Embryonic facial prominence (tissue), 1 donor: ENCODE data around the gene KIF26A.

ENCODE experiments used
- DNase-seq: peaks from one replicate; pipeline ENCODE4 v3.0.0-alpha.2; 2016; ENCODE audit errors: extremely low spot score

The KIF26A gene

GRCh38 chr14:104101086-104101621 lies 37.2 kb upstream of the KIF26A start:
- no peak for DNase-seq

- no peak for DNase-seq
Measured at GRCh38 chr14:104101651-104102281, 36.6 kb upstream of the KIF26A start.

GRCh38 chr14:104102282-104102914 lies 36.0 kb upstream of the KIF26A start:
- DNase-seq: no peak

- no peak for DNase-seq
Measured at GRCh38 chr14:104103061-104103445, 35.3 kb upstream of the KIF26A start.

- DNase-seq: no peak
Measured at GRCh38 chr14:104103446-104104075, 34.8 kb upstream of the KIF26A start.

- DNase-seq: no peak
Measured at GRCh38 chr14:104104076-104104901, 34.1 kb upstream of the KIF26A start.

- DNase-seq: no peak
Measured at GRCh38 chr14:104105071-104105821, 33.1 kb upstream of the KIF26A start.

- no peak for DNase-seq
Measured at GRCh38 chr14:104105822-104106470, 32.4 kb upstream of the KIF26A start.

GRCh38 chr14:104106471-104106991 lies 31.9 kb upstream of the KIF26A start:
- no peak for DNase-seq

- DNase-seq: no peak
Measured at GRCh38 chr14:104107101-104107581, 31.2 kb upstream of the KIF26A start.

GRCh38 chr14:104107611-104108569 lies 30.5 kb upstream of the KIF26A start:
- DNase-seq: no peak

- no peak for DNase-seq
Measured at GRCh38 chr14:104108570-104109541, 29.5 kb upstream of the KIF26A start.

- DNase-seq: no peak
Measured at GRCh38 chr14:104109731-104110361, 28.5 kb upstream of the KIF26A start.

- DNase-seq: no peak
Measured at GRCh38 chr14:104110491-104111209, 27.7 kb upstream of the KIF26A start.

GRCh38 chr14:104111301-104112112 lies 26.9 kb upstream of the KIF26A start:
- DNase-seq: no peak

GRCh38 chr14:104112113-104112505 lies 26.3 kb upstream of the KIF26A start:
- no peak for DNase-seq
